HG03565 (cell line): ENCODE results near the gene ZNF420.
A peak's percentile ranks its signal among the peaks of the same experiment; 100 is the strongest.
"Not testable (repeated sequence)": the region's sequence is repeated elsewhere in the genome, so short reads cannot be mapped to it uniquely, and the experiment has no call there.

Experiments used
- ATAC-seq: cut with Tn5 transposase; IDR thresholded peaks from one replicate; pipeline ENCODE4 v1.9.1; 2021; ENCODE audit warnings: mild to moderate bottlenecking, moderate library complexity; ENCODE audit not compliant: unreplicated experiment

ZNF420 gene

GRCh38 chr19:37077934-37078716 lies at the start of gene ZNF420:
ZNF420 (plus strand) TSS chr19:37078433; CDS start chr19:37089119, 10,686 bp downstream.
- peak; percentile 90 for ATAC-seq

GRCh38 chr19:37045140-37045539 lies 33.1 kb upstream of the ZNF420 start:
- no peak for ATAC-seq

GRCh38 chr19:37055330-37055729 lies 22.9 kb upstream of the ZNF420 start:
- ATAC-seq = no peak

GRCh38 chr19:37056776-37057175 lies 21.5 kb upstream of the ZNF420 start:
- no peak for ATAC-seq

GRCh38 chr19:37059142-37059541 lies 19.1 kb upstream of the ZNF420 start:
- no peak for ATAC-seq

GRCh38 chr19:37064886-37065285 lies 13.3 kb upstream of the ZNF420 start:
- not testable (repeated sequence) for ATAC-seq

GRCh38 chr19:37074111-37074510 lies 4.1 kb upstream of the ZNF420 start:
- no peak for ATAC-seq

- ATAC-seq = no peak
Measured at GRCh38 chr19:37074819-37075362, 3.3 kb upstream of the ZNF420 start.

DNA sequence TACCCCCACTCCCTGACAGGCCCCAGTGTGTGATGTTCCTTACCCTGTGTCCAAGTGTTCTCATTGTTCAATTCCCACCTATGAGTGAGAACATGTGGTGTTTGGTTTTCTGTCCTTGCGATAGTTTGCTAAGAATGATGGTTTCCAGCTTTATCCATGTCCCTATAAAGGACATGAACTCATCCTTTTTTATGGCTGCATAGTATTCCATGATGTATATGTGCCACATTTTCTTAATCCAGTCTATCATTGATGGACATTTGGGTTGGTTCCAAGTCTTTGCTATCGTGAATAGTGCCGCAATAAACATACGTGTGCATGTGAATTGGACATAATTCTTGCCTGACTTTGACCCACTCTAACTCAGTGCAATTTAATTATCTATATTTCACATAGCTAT lies 1.7 kb upstream of the ZNF420 start:
- not testable (repeated sequence) for ATAC-seq

DNA sequence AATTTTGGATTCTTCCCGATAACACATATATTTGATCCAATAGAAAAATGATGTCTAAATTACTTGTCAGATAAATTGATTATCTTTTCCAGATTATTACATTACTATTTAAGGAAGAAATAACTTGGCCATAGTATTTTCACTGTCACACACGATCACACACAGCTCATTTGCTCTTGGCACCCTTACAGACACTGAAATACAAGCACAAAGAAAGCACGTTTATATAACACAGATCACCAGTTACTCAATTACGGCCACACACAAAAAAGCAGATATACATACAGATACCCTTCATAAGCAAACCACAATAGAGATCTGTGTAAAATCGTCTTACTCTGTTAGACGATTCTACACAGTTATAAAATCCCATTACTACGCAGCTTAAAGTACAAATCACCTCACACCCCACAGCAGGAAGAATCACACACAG lies 716 bp upstream of the ZNF420 start:
- ATAC-seq = no peak

DNA sequence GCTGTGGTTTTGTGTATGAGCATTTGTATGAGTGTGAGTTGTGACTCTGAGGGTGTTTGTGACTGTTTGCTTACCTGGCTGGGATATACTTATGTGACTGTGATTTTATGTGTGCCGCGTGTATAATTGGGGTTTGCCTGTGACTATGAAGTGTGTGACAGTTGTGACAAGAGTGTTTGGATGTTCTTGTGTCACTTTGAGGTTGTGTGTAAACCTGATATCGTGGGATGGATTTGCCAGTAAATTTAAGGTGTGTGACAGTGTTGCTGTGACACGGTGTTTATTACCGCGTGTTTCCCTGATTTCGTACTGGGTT lies 442 bp downstream of the ZNF420 start:
- ATAC-seq = no peak

- no peak for ATAC-seq
Measured at GRCh38 chr19:37079238-37079637, 1.0 kb downstream of the ZNF420 start.

GRCh38 chr19:37082307-37082706 lies 4.1 kb downstream of the ZNF420 start:
- no peak for ATAC-seq

GRCh38 chr19:37087110-37087509 lies 8.9 kb downstream of the ZNF420 start:
- no peak for ATAC-seq

DNA sequence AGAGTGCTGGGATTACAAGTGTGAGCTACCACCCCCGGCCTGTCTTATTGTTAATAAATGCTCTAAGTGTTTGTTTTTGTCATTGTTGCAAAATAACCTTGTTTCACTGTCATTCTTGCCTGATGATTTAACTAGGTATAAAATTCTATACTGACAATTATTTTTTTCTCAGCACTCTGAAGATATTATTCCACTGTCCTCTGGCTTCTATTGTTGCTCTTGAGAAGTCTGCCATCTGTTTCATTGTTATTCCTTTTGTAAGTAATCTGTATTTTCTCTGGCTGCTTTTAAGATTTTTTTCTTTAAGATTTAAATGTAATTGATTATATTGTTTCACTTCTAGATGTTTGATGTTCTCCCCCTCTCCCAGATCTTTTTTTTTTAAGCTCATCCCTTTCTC lies 17.6 kb downstream of the ZNF420 start:
- ATAC-seq = no peak

DNA sequence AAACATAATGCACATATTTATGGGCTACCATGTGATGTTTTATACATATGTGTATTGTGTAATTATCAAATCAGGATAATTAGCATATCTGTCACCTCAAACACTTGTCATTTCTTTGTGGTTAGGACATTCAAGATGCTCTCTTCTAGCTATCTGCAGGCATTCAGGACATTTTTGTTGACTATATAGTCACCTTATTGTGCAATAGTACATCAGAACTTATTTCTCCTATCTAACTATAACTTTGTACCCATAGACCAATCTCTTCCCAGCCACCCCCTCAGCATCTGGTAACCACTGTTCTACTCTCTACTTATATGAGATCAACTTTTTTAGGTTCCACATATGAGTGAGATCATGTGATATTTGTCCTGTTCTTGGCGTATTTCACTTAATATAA lies 20.3 kb downstream of the ZNF420 start:
- no peak for ATAC-seq

DNA sequence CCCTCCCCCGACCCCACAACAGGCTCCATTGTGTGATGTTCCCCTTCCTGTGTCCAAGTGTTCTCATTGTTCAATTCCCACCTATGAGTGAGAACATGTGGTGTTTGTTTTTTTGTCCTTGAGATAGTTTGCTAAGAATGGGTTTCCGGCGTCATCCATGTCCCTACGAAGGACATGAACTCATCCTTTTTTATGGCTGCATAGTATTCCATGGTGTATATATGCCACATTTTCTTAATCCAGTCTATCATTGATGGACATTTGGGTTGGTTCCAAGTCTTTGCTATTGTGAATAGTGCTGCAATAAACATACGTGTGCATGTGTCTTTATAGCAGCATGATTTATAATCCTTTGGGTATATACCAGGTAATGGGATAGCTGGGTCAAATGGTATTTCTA lies 25.9 kb downstream of the ZNF420 start:
- ATAC-seq = not testable (repeated sequence)

DNA sequence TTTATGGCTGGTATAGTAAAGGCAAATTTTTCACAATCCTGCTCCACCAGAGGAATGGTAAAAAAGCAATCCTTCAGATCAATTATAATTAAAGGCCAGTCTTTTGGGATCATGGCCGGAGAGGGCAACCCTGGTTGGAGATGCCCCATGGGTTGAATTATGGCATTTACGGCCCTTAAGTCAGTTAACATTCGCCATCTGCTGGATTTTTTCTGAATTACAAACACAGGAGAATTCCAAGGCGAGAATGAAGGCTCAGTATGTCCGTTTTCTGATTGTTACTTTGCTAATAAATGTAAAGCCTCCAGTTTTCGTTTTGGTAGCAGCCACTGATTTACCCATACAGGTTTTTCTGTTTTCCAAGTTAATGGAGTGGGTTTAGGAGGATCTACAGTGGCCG lies 33.5 kb downstream of the ZNF420 start:
- not testable (repeated sequence) for ATAC-seq

DNA sequence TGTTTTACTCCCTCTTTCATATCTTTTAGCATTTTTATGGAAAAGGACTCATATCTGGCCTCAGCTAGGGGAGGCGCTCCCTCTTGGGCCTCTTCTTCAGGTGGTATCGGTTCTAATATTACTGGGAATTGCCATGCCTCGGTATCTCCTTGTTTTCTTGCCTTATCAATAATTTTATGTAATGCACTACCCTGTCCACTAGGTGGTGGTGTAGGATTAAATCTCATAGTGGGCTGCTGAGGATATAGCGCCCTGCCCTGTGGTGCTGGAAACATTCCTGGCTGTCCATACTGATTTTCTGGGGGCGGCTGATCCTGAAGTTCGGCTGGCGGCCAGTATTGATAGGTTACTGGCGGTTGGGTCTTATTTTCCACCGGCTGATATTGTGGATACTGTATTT lies 35.8 kb downstream of the ZNF420 start:
- ATAC-seq = no peak

DNA sequence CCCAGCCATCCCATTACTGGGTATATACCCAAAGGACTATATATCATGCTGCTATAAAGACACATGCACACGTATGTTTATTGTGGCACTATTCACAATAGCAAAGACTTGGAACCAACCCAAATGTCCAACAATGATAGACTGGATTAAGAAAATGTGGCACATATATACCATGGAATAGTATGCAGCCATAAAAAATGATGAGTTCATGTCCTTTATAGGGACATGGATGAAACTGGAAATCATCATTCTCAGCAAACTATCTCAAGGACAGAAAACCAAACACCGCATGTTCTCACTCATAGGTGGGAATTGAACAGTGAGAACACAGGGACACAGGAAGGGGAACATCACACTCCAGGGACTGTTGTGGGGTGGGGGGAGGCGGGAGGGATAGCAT lies 43.9 kb downstream of the ZNF420 start:
- ATAC-seq = not testable (repeated sequence)

- no peak for ATAC-seq
Measured at GRCh38 chr19:37127999-37128820, 50.0 kb downstream of the ZNF420 start.

- no peak for ATAC-seq
Measured at GRCh38 chr19:37128821-37129177, 50.6 kb downstream of the ZNF420 start.
